DND-41 (cell line): Measurements from ENCODE around the gene AR.

Source experiments
- ATAC-seq: fragments of 200-7000 bp; cut with Tn5 transposase; 3 replicates; pipeline ENCODE4 v1.9.1; 2021; ENCODE audit warnings: low read depth; ENCODE audit not compliant: insufficient read depth
- DNase-seq: peaks from one replicate; pipeline ENCODE4 v3.0.0-alpha.2; 2020
- H2AFZ ChIP-seq: 2 replicates; pipeline ENCODE4 v1.6.0; 2012; ENCODE audit warnings: low read depth, low read length
- H3K27ac ChIP-seq: 2 replicates; pipeline ENCODE4 v1.5.1; 2012; ENCODE audit warnings: low read length, inconsistent platforms
- H3K27me3 ChIP-seq: fragments of 200-600 bp; sonication (generic); 2 replicates; pipeline ENCODE4 v1.6.0; 2012; ENCODE audit warnings: low read length, mild to moderate bottlenecking, inconsistent platforms; ENCODE audit not compliant: insufficient read depth, poor library complexity
- H3K36me3 ChIP-seq: 2 replicates; pipeline ENCODE4 v1.5.1; 2012; ENCODE audit warnings: low read length, inconsistent platforms; ENCODE audit not compliant: insufficient read depth
- H3K4me1 ChIP-seq: 2 replicates; pipeline ENCODE4 v1.5.1; 2012; ENCODE audit warnings: mild to moderate bottlenecking, low read length; ENCODE audit not compliant: insufficient read depth
- H3K4me2 ChIP-seq: 2 replicates; pipeline ENCODE4 v1.6.0; 2012; ENCODE audit warnings: mild to moderate bottlenecking, moderate library complexity, low read length, inconsistent platforms; ENCODE audit not compliant: insufficient read depth
- H3K4me3 ChIP-seq, 2 experiments: fragments of 200-600 bp in 1 of 2; shearing (Covaris generic) in 1 of 2; 2 replicates each; pipeline ENCODE4 v1.5.1; 2012 to 2016; ENCODE audit warnings: inconsistent platforms in 2 of 2, low read length in 2 of 2, mild to moderate bottlenecking in 2 of 2, low read depth in 1 of 2, moderate library complexity in 1 of 2
- H3K79me2 ChIP-seq: 2 replicates; pipeline ENCODE4 v1.6.0; 2012; ENCODE audit warnings: low read length, inconsistent platforms; ENCODE audit not compliant: insufficient read depth
- H3K9ac ChIP-seq: 2 replicates; pipeline ENCODE4 v1.6.0; 2012; ENCODE audit warnings: low read depth, mild to moderate bottlenecking, inconsistent platforms, low read length, moderate library complexity
- H3K9me3 ChIP-seq: 2 replicates; pipeline ENCODE4 v1.5.1; 2012; ENCODE audit warnings: low read length, moderate library complexity, mild to moderate bottlenecking, inconsistent platforms; ENCODE audit not compliant: insufficient read depth, severe bottlenecking
- H4K20me1 ChIP-seq: 2 replicates; pipeline ENCODE4 v1.6.0; 2012; ENCODE audit warnings: low read length; ENCODE audit not compliant: insufficient read depth
- CTCF ChIP-seq: IDR thresholded peaks from 2 replicates; pipeline ENCODE4 v1.5.1; 2012; ENCODE audit warnings: borderline replicate concordance, low read length, moderate library complexity, mild to moderate bottlenecking; ENCODE audit not compliant: poor library complexity, severe bottlenecking; ENCODE audit errors: extremely low read depth
- EZH2 ChIP-seq: IDR thresholded peaks from 3 replicates; pipeline ENCODE4 v1.6.1; 2012; ENCODE audit warnings: borderline replicate concordance, low read depth, mild to moderate bottlenecking, moderate library complexity, low read length, inconsistent platforms; ENCODE audit not compliant: severe bottlenecking

The AR gene

GRCh38 chrX:67726018-67726417, 182.2 kb downstream of the AR start:
- no peaks in the 10 kb centered on the region for H3K9me3 ChIP-seq
- no peaks in the 10 kb centered on the region for H4K20me1 ChIP-seq
- no peaks in the 10 kb centered on the region for H3K36me3 ChIP-seq
- no peak overlapping the region for H3K4me3 ChIP-seq
- no peak overlapping the region for H3K27ac ChIP-seq
- no peaks in the 10 kb centered on the region for H3K4me1 ChIP-seq
- ATAC-seq (no peak), DNase-seq (no peak)
- H3K4me2 ChIP-seq = no peak overlapping the region
- H3K9ac ChIP-seq = no peak overlapping the region
- TF ChIP-seq EZH2 (no peak), CTCF (no peak)
- no peak overlapping the region for H2AFZ ChIP-seq
- H3K27me3 ChIP-seq = no peaks in the 10 kb centered on the region
- H3K79me2 ChIP-seq = no peaks in the 10 kb centered on the region

- TF ChIP-seq EZH2 (no peak), CTCF (no peak)
- Histone ChIP-seq H3K79me2 (no peaks in the 10 kb centered on the region), H3K9me3 (no peaks in the 10 kb centered on the region), H4K20me1 (no peaks in the 10 kb centered on the region), H3K36me3 (no peaks in the 10 kb centered on the region), H3K4me3 (no peak overlapping the region), H3K9ac (no peak overlapping the region), H3K4me2 (no peak overlapping the region), H2AFZ (no peak overlapping the region), H3K27ac (no peak overlapping the region), H3K27me3 (no peaks in the 10 kb centered on the region), H3K4me1 (no peaks in the 10 kb centered on the region)
- no peak for ATAC-seq
- no peak for DNase-seq
Measured at GRCh38 chrX:67727576-67727975, 183.8 kb downstream of the AR start.

GRCh38 chrX:67730296-67730695, 186.5 kb downstream of the AR start:
- H2AFZ ChIP-seq = no peak overlapping the region
- no peak overlapping the region for H3K4me2 ChIP-seq
- H3K36me3 ChIP-seq = no peaks in the 10 kb centered on the region
- no peaks in the 10 kb centered on the region for H3K4me1 ChIP-seq
- no peak overlapping the region for H3K27ac ChIP-seq
- no peaks in the 10 kb centered on the region for H3K27me3 ChIP-seq
- no peak for DNase-seq
- no peak overlapping the region for H3K9ac ChIP-seq
- no peak for TF ChIP-seq CTCF
- no peak for TF ChIP-seq EZH2
- H3K4me3 ChIP-seq = no peak overlapping the region
- H4K20me1 ChIP-seq = no peaks in the 10 kb centered on the region
- H3K9me3 ChIP-seq = no peaks in the 10 kb centered on the region
- no peaks in the 10 kb centered on the region for H3K79me2 ChIP-seq
- no peak for ATAC-seq

GRCh38 chrX:67731061-67731460, 187.2 kb downstream of the AR start:
- H3K27ac ChIP-seq = no peak overlapping the region
- no peak overlapping the region for H3K9ac ChIP-seq
- no peaks in the 10 kb centered on the region for H3K79me2 ChIP-seq
- H2AFZ ChIP-seq = no peak overlapping the region
- no peak overlapping the region for H3K4me3 ChIP-seq
- ATAC-seq (no peak), DNase-seq (no peak)
- no peaks in the 10 kb centered on the region for H3K4me1 ChIP-seq
- no peaks in the 10 kb centered on the region for H3K36me3 ChIP-seq
- TF ChIP-seq CTCF (no peak), EZH2 (no peak)
- no peaks in the 10 kb centered on the region for H3K9me3 ChIP-seq
- H3K27me3 ChIP-seq = no peaks in the 10 kb centered on the region
- H4K20me1 ChIP-seq = no peaks in the 10 kb centered on the region
- no peak overlapping the region for H3K4me2 ChIP-seq
